D341Med (cell line): ENCODE data around the gene UNC5CL.
"Not testable (repeated sequence)": the region's sequence is repeated elsewhere in the genome, so short reads cannot be mapped to it uniquely, and the experiment has no call there.

ENCODE experiments used
- DNase-seq: peaks from one replicate; pipeline ENCODE4 v3.0.0; 2012; ENCODE audit warnings: low spot score

Gene UNC5CL

GRCh38 chr6:41037107-41037900, 1.7 kb downstream of the UNC5CL start:
- DNase-seq, result no peak

GRCh38 chr6:41036601-41037000, 2.4 kb downstream of the UNC5CL start:
- no peak for DNase-seq

GRCh38 chr6:41036186-41036585, 2.8 kb downstream of the UNC5CL start:
- no peak for DNase-seq

- DNase-seq, result no peak
Observed at GRCh38 chr6:41033776-41034175, 5.2 kb downstream of the UNC5CL start.

GRCh38 chr6:41032830-41033229, 6.2 kb downstream of the UNC5CL start:
- DNase-seq, result no peak

GRCh38 chr6:41028561-41029412, 10.2 kb downstream of the UNC5CL start:
- DNase-seq, result no peak

GRCh38 chr6:41027799-41028560, 11.0 kb downstream of the UNC5CL start:
- DNase-seq, result peak; percentile 92

- DNase-seq, result no peak
Observed at GRCh38 chr6:41027241-41027640, 11.8 kb downstream of the UNC5CL start.

- DNase-seq, result no peak
Observed at GRCh38 chr6:41025966-41026530, 13.0 kb downstream of the UNC5CL start.

- no peak for DNase-seq
Observed at GRCh38 chr6:41023114-41023513, 15.9 kb downstream of the UNC5CL start.

GRCh38 chr6:41022294-41022693, 16.7 kb downstream of the UNC5CL start:
- no peak for DNase-seq

GRCh38 chr6:41021832-41022231, 17.2 kb downstream of the UNC5CL start:
- DNase-seq, result no peak

- no peak for DNase-seq
Observed at GRCh38 chr6:41017663-41018062, 21.4 kb downstream of the UNC5CL start.

GRCh38 chr6:41015860-41016259, 23.2 kb downstream of the UNC5CL start:
- DNase-seq, result not testable (repeated sequence)

- DNase-seq, result no peak
Observed at GRCh38 chr6:41014780-41015179, 24.2 kb downstream of the UNC5CL start.

- no peak for DNase-seq
Observed at GRCh38 chr6:41013466-41014153, 25.4 kb downstream of the UNC5CL start.

GRCh38 chr6:41011673-41012072, 27.3 kb downstream of the UNC5CL start:
- DNase-seq, result no peak

GRCh38 chr6:41009669-41010068, 29.4 kb downstream of the UNC5CL start:
- no peak for DNase-seq

- no peak for DNase-seq
Observed at GRCh38 chr6:41008011-41008410, 31.0 kb downstream of the UNC5CL start.

GRCh38 chr6:41006980-41007379, 32.0 kb downstream of the UNC5CL start:
- DNase-seq, result not testable (repeated sequence)

- DNase-seq, result peak; percentile 43
Observed at GRCh38 chr6:41006217-41006616, 32.8 kb downstream of the UNC5CL start.
